Measurements from ENCODE around the gene CENPM.

CENPM gene

GRCh38 chr22:41947424-41948080 is 600 bp upstream of the CENPM start:
- H3K9me2 ChIP-seq (replicated peaks; ENCODE audit: insufficient read depth, low read length): no peaks in the 10 kb centered on the region
- peak overlapping the region; percentile 98 for H3K9ac ChIP-seq (ENCODE audit: low read length)
- peak overlapping the region; percentile 85 for H3K4me3 ChIP-seq (ENCODE audit: insufficient read depth, low read length, poor library complexity, severe bottlenecking)
- TF ChIP-seq EZH2phosphoT487 (conservative IDR thresholded peaks at IDR 0.05; ENCODE audit: low read length) (no peak), CTCF (IDR thresholded peaks at IDR 0.05; ENCODE audit: insufficient read depth, low read length, poor library complexity, severe bottlenecking) (no peak)
- H3K27ac ChIP-seq (ENCODE audit: low read depth, low read length): peak overlapping the region; percentile 92; the same call in 1 of the 2 replicates
- H3K79me2 ChIP-seq (ENCODE audit: insufficient read depth, low read length): peaks cover 23% of the 10 kb centered on the region
- H3K27me3 ChIP-seq (ENCODE audit: low read length): no peaks in the 10 kb centered on the region
- H3K9me3 ChIP-seq (ENCODE audit: insufficient read depth, low read length): no peaks in the 10 kb centered on the region
- H4K20me1 ChIP-seq (ENCODE audit: low read depth, low read length): no peaks in the 10 kb centered on the region
- H3K36me3 ChIP-seq (ENCODE audit: low read length): peaks cover 11% of the 10 kb centered on the region
- peak overlapping the region; percentile 13 for H2AFZ ChIP-seq (ENCODE audit: low read depth, low read length, severe bottlenecking)
- H3K4me2 ChIP-seq (ENCODE audit: low read depth, low read length, poor library complexity, severe bottlenecking): peak overlapping the region; percentile 93
- peaks cover 19% of the 10 kb centered on the region for H3F3A ChIP-seq (ENCODE audit: insufficient read depth)

GRCh38 chr22:41943661-41944209 is 3.2 kb downstream of the CENPM start:
- no peak for TF ChIP-seq CTCF (IDR thresholded peaks at IDR 0.05; ENCODE audit: insufficient read depth, low read length, poor library complexity, severe bottlenecking)

GRCh38 chr22:41940832-41941765 is 5.9 kb downstream of the CENPM start:
- Histone ChIP-seq H3K27ac (ENCODE audit: low read depth, low read length) (peak overlapping the region; percentile 93), H3K79me2 (ENCODE audit: insufficient read depth, low read length) (peaks cover 18% of the 10 kb centered on the region), H3K9ac (ENCODE audit: low read length) (peak overlapping the region; percentile 32), H3K36me3 (ENCODE audit: low read length) (peaks cover 17% of the 10 kb centered on the region), H2AFZ (ENCODE audit: low read depth, low read length, severe bottlenecking) (no peak overlapping the region), H3K9me2 (replicated peaks; ENCODE audit: insufficient read depth, low read length) (no peaks in the 10 kb centered on the region), H4K20me1 (ENCODE audit: low read depth, low read length) (no peaks in the 10 kb centered on the region), H3F3A (ENCODE audit: insufficient read depth) (peaks cover 74% of the 10 kb centered on the region), H3K27me3 (ENCODE audit: low read length) (no peaks in the 10 kb centered on the region), H3K9me3 (ENCODE audit: insufficient read depth, low read length) (no peaks in the 10 kb centered on the region), H3K4me2 (ENCODE audit: low read depth, low read length, poor library complexity, severe bottlenecking) (peak overlapping the region; percentile 57), H3K4me3 (ENCODE audit: insufficient read depth, low read length, poor library complexity, severe bottlenecking) (no peak overlapping the region)
- TF ChIP-seq CTCF (IDR thresholded peaks at IDR 0.05; ENCODE audit: insufficient read depth, low read length, poor library complexity, severe bottlenecking) (peak; percentile 72), EZH2phosphoT487 (conservative IDR thresholded peaks at IDR 0.05; ENCODE audit: low read length) (no peak)

More at GRCh38 chr22:41943661-41944209, 3.2 kb downstream of the CENPM start:
- Histone ChIP-seq H3K36me3 (ENCODE audit: low read length) (peaks cover 17% of the 10 kb centered on the region), H3F3A (ENCODE audit: insufficient read depth) (peaks cover 53% of the 10 kb centered on the region), H3K79me2 (ENCODE audit: insufficient read depth, low read length) (peaks cover 23% of the 10 kb centered on the region), H3K4me3 (ENCODE audit: insufficient read depth, low read length, poor library complexity, severe bottlenecking) (no peak overlapping the region), H3K27me3 (ENCODE audit: low read length) (no peaks in the 10 kb centered on the region), H3K9me3 (ENCODE audit: insufficient read depth, low read length) (no peaks in the 10 kb centered on the region), H3K9ac (ENCODE audit: low read length) (no peak overlapping the region; the same call in 1 of the 2 replicates), H2AFZ (ENCODE audit: low read depth, low read length, severe bottlenecking) (no peak overlapping the region), H3K4me2 (ENCODE audit: low read depth, low read length, poor library complexity, severe bottlenecking) (peak overlapping the region; percentile 6), H4K20me1 (ENCODE audit: low read depth, low read length) (no peaks in the 10 kb centered on the region), H3K9me2 (replicated peaks; ENCODE audit: insufficient read depth, low read length) (no peaks in the 10 kb centered on the region), H3K27ac (ENCODE audit: low read depth, low read length) (0 out of 2 replicates have a peak overlapping the region, but pooled peaks have one; percentile 11)

Data from SU-DHL-6 (cell line).